ENCODE measurements around the gene AFAP1L2.

Gene AFAP1L2

DNA sequence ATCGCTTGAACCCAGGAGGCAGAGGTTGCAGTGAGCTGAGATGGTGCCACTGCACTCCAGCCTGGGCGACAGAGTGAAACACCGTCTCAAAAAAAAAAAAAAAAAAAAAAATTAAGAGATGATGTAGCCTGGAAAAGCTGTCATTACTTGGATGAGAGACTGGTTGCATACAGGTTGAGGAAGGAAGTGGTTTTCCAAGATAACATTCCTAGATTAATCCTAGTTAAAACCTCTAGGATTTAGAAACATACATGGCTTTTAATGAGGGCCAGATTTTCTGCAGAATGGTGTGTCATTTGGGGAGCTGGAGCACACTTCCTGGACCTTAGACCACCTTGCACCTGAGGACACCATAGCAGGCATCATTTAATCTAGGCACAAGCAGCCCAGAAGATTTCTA is 147.5 kb downstream of the AFAP1L2 start:
- H3K9ac ChIP-seq (ENCODE audit: low read depth, low read length), result no peak overlapping the region
- H3K4me1 ChIP-seq (ENCODE audit: insufficient read depth, low read length), result no peaks in the 10 kb centered on the region
- no peaks in the 10 kb centered on the region for H3K36me3 ChIP-seq (ENCODE audit: insufficient read depth, low read length)
- no peaks in the 10 kb centered on the region for H3K9me3 ChIP-seq (ENCODE audit: control insufficient read depth, insufficient read depth, low read length)

- Histone ChIP-seq H3K4me1 (ENCODE audit: insufficient read depth, low read length) (no peaks in the 10 kb centered on the region), H3K9ac (ENCODE audit: low read depth, low read length) (no peak overlapping the region), H3K9me3 (ENCODE audit: control insufficient read depth, insufficient read depth, low read length) (no peaks in the 10 kb centered on the region), H3K36me3 (ENCODE audit: insufficient read depth, low read length) (no peaks in the 10 kb centered on the region)
Observed at GRCh38 chr10:114256008-114256765, 148.1 kb downstream of the AFAP1L2 start.

DNA sequence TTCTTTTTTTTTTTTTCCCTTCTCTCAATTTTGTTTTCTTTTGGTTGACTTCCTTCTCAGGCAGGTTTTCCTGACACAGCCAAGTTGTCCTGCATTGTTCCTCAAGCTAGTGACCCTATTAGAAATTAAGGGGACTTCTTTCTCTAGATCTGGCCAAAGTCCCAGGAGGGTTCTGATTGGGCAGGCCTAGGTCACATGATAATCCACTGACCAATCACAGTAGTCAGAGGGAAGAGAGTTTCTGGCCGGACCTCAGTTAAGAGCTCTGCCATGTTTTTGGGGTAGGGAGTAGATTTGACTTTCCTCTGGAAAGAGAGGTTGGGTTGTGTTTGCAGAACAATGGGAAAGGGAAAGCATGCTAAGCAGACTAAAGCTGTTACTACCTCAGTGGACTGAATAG is 149.1 kb downstream of the AFAP1L2 start:
- no peaks in the 10 kb centered on the region for H3K36me3 ChIP-seq (ENCODE audit: insufficient read depth, low read length)
- no peaks in the 10 kb centered on the region for H3K4me1 ChIP-seq (ENCODE audit: insufficient read depth, low read length)
- H3K9ac ChIP-seq (ENCODE audit: low read depth, low read length), result no peak overlapping the region
- no peaks in the 10 kb centered on the region for H3K9me3 ChIP-seq (ENCODE audit: control insufficient read depth, insufficient read depth, low read length)

GRCh38 chr10:114252883-114253282 is 151.4 kb downstream of the AFAP1L2 start:
- no peaks in the 10 kb centered on the region for H3K4me1 ChIP-seq (ENCODE audit: insufficient read depth, low read length)
- no peak overlapping the region for H3K9ac ChIP-seq (ENCODE audit: low read depth, low read length)
- no peaks in the 10 kb centered on the region for H3K9me3 ChIP-seq (ENCODE audit: control insufficient read depth, insufficient read depth, low read length)
- H3K36me3 ChIP-seq (ENCODE audit: insufficient read depth, low read length), result no peaks in the 10 kb centered on the region

DNA sequence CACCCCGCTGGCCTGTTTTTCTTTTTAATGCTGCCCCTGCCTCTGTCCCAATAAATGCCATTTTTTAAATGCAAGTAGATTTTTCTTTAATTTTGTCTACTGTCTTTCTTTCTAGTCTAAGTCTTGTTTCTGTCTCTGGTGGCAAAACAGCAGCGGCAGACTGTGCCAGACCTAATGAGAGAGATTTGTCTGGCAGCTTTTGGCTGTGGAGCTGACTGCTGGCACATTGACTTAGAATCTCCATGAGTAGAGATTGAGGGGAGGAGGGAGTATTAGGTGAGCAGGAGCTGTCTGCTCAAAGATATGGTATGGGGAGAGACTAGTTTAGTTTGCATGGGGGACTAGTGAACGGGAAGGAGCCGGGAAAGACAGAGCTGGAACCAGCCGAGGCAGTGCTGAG is 152.2 kb downstream of the AFAP1L2 start:
- no peaks in the 10 kb centered on the region for H3K9me3 ChIP-seq (ENCODE audit: control insufficient read depth, insufficient read depth, low read length)
- no peak overlapping the region for H3K9ac ChIP-seq (ENCODE audit: low read depth, low read length)
- no peaks in the 10 kb centered on the region for H3K36me3 ChIP-seq (ENCODE audit: insufficient read depth, low read length)

DNA sequence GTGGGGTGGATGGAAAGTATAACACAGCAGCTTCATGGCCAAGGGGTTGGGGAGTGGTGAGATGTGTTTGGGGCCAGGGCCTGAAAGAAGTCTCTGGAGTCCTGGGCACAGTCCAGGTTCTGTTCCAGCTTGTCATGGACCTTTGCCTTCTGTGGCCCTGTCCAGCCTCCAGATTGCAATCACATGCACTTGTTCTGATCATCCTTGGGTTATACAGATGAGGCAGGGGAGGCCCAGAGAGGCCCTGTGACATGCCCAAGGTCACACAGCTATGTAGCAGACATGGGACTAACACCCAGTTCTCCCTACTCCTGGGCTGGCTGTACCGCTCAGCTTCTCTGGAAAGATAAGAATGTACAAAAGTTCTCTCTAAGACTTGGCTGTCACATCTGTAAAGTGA is 153.6 kb downstream of the AFAP1L2 start:
- Histone ChIP-seq H3K4me1 (ENCODE audit: insufficient read depth, low read length) (no peaks in the 10 kb centered on the region), H3K9ac (ENCODE audit: low read depth, low read length) (no peak overlapping the region), H3K36me3 (ENCODE audit: insufficient read depth, low read length) (no peaks in the 10 kb centered on the region), H3K9me3 (ENCODE audit: control insufficient read depth, insufficient read depth, low read length) (no peaks in the 10 kb centered on the region)

More for the DNA sequence above, 152.2 kb downstream of the AFAP1L2 start:
- H3K4me1 ChIP-seq (ENCODE audit: insufficient read depth, low read length), result no peaks in the 10 kb centered on the region

- no peaks in the 10 kb centered on the region for H3K4me1 ChIP-seq (ENCODE audit: insufficient read depth, low read length)
- H3K9ac ChIP-seq (ENCODE audit: low read depth, low read length), result no peak overlapping the region
- H3K36me3 ChIP-seq (ENCODE audit: insufficient read depth, low read length), result no peaks in the 10 kb centered on the region
Observed at GRCh38 chr10:114250236-114250635, 154.1 kb downstream of the AFAP1L2 start.

DNA sequence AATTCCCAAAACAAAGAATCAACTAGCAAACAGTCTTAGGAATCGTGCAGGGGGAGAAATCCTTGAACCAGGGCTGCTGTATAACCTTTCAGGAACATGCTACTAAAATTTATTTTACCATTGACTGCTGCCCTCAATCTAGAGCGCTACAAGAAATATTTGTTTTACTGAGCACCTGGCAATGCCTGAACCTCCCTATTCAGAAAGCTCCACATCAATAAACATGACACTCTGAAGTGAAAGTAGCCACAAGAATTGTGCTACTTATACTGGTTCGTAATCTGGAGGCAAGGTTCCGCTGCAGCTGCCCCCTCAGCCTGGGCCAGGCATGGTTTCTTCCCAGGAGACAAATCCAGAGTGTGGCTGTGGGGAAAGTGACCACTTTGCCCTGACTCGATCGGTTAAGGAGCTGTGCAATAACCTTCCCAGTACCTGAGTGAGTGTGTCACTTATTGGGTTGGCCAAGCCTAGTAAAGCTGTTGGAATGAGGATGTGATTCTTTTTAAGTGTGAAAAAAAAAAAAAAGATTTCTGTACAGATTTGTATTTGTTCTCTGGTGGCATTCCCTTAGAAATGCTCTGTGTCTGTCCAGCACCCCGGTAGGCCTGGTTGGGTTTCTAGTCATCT is 157.5 kb downstream of the AFAP1L2 start:
- no peaks in the 10 kb centered on the region for H3K9me3 ChIP-seq (ENCODE audit: control insufficient read depth, insufficient read depth, low read length)
- H3K36me3 ChIP-seq (ENCODE audit: insufficient read depth, low read length), result no peaks in the 10 kb centered on the region
- H3K4me1 ChIP-seq (ENCODE audit: insufficient read depth, low read length), result no peaks in the 10 kb centered on the region
- H3K9ac ChIP-seq (ENCODE audit: low read depth, low read length), result no peak overlapping the region

More at GRCh38 chr10:114250236-114250635, 154.1 kb downstream of the AFAP1L2 start:
- H3K9me3 ChIP-seq (ENCODE audit: control insufficient read depth, insufficient read depth, low read length), result no peaks in the 10 kb centered on the region

- Histone ChIP-seq H3K9me3 (ENCODE audit: control insufficient read depth, insufficient read depth, low read length) (no peaks in the 10 kb centered on the region), H3K36me3 (ENCODE audit: insufficient read depth, low read length) (no peaks in the 10 kb centered on the region), H3K9ac (ENCODE audit: low read depth, low read length) (no peak overlapping the region), H3K4me1 (ENCODE audit: insufficient read depth, low read length) (peaks cover under 1% of the 10 kb centered on the region; the same call in 1 of the 2 replicates)
Observed at GRCh38 chr10:114245121-114245791, 159.0 kb downstream of the AFAP1L2 start.
